ENCODE results near the gene EPM2A.
"Not testable (repeated sequence)": the region's sequence is repeated elsewhere in the genome, so short reads cannot be mapped to it uniquely, and the experiment has no call there.

The EPM2A gene

DNA sequence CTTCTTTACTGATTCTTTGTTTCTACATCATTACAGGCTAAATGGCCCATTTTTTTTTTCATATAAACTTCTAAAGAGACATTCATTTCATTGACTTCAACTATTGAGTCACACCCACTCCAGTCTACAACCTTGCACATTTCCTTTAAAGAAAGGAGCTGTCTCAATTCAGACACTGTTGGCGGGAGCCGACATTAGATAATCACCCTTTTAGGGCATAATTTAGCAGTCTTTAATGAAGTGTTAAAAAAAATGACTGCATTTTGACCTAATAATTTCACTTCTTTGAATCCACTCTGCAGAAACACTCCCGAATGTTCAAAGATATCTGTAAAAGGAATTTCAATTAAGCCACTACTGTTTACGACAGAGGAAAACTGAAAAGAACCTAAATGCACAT lies 1.5 kb downstream of the EPM2A start:
- no peak for DNase-seq (ENCODE audit: low read depth, low spot score)
- peak overlapping the region; percentile 73 for H3K4me3 ChIP-seq (ENCODE audit: low read length)

DNA sequence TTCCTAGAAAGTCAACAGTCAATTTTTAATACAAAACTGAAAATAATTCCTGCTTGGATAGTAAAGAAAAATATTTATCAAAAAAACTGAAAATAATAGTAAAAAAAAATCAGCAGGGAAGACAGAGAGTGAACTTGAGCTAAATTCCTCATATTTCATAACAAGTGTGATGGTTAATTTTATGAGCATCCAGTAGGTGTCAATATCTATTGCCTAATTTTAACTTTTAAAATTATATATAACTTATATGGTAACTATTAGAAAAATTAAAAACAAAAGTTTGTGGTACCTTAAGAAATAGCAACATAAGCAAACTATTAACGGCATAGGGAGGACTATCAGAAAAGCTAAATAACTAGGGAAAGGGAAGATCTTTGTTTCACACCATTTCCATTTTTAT lies 2.1 kb downstream of the EPM2A start:
- DNase-seq (ENCODE audit: low read depth, low spot score) = no peak
- H3K4me3 ChIP-seq (ENCODE audit: low read length) = no peak overlapping the region

DNA sequence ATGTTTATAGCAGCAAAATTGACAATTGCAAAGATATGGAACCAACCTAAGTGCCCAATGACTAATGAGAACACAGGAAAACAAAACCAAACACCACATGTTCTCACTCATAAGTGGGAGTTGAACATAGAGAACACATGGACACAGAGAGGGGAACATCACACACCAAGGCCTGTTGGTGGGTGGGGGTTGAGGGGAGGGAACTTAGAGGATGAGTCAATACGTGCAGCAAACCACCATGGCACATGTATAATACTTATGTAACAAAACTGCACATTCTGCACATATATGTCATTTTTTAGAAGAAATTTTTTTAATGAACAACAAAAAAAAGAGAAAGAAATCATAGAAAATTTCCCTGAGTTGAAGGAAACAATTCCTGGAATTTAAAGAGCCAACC lies 3.9 kb downstream of the EPM2A start:
- no peak for DNase-seq (ENCODE audit: low read depth, low spot score)
- H3K4me3 ChIP-seq (ENCODE audit: low read length) = no peak overlapping the region

DNA sequence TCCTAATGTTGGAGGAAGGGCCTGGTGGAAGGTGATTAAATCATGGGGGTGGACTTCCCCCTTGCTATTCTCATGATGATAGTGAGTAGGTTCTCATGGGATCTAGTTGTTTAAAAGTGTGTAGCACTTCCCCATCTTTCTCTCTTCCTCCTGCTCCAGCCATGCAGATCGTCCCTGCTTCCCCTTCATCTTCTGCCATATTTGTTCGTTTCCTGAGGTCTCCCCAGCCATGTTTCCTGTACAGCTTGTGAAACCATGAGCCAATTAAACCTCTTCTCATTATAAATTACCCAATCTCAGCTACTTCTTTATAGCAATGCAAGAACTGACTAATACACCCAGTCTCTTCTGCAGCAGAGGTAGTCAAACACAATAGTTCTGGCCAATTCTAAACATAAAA lies 5.4 kb downstream of the EPM2A start:
- no peak for DNase-seq (ENCODE audit: low read depth, low spot score)
- no peak overlapping the region for H3K4me3 ChIP-seq (ENCODE audit: low read length)

DNA sequence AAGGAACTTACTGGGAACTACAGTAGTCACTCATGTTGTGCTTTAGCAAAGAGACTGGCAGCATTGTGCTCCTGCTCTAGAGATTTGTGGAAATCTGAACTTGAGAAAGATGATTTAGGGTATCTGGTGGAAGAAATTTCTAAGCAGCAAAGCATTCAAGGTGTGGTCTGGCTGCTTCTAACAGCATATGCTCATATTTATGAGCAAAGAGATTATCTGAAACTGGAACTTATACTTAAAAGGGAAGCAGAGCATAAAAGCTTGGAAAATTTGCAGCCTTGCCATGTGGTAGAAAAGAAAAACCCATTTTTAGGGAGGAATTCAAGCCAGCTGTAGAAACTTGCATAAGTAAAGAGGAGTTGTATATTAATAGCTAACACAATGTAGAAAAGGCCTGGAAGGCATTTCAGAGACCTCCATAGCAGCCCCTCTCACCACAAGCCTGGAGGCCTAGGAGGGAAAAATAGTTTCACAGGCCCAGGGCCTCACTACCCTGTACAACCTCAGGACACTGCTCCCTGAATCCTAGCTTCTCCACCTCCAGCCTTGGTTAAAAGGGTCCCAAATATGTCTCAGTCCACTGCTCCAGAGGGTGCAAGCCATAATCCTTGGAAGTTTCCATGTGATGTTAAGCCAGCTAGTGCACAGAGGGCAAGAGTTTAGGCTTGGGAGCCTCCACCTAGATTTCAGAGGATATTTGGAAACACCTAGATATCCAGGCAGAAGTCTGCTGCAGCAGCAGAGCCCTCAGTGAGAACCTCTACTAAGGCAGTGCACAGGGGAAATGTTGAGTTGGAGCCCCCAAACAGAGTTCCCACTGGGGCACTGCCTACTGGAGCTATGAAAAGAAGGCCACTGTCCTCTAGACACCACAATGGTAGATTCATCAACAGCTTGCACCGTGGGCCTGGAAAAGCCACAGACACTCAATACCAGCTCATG lies 6.6 kb downstream of the EPM2A start:
- DNase-seq (ENCODE audit: low read depth, low spot score) = no peak
- H3K4me3 ChIP-seq (ENCODE audit: low read length) = no peak overlapping the region

DNA sequence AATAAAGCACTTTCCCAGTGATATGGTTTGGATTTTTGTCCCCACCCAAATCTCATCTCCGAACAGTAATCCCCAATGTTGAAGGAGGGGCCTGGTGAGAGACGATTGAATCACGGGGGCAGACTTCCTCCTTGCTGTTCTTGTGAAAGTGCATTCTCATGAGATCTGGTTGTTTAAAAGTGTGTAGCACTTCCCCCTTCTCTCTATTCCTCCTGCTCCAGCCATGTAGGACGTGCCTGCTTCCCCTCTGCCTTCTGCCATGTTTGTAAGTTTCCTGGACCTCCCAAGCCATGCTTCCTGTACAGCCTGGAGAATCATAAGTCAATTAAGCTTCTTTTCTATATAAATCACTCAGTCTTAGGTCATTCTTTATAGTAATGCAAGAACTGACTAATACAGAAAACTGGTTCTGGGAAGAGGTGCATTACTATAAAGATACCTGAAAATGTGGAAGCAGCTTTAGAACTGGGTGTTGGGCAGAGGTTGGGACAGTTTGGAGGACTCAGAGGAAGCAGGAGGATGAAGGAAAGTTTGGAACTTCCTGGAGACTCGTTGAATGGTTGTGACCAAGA lies 7.4 kb downstream of the EPM2A start:
- DNase-seq (ENCODE audit: low read depth, low spot score) = no peak
- H3K4me3 ChIP-seq (ENCODE audit: low read length) = no peak overlapping the region

DNA sequence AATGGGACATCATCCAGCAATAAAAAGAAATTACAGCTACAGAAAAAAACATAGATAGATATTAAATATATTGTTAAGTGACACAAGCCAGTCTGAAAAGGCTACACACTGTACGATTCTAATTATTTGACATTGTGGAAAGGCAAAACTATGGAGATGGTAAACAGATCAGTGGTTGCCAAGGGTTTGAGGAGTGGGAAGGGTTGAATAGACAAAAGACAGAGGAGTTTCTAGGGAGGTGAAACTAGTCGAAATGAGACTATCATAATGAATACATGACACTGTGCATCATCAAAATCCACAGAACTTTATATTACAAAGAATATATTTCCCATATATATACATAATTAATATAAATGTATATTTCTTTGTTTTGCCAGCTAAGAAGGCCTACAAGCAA lies 9.8 kb downstream of the EPM2A start:
- DNase-seq (ENCODE audit: low read depth, low spot score) = no peak
- no peak overlapping the region for H3K4me3 ChIP-seq (ENCODE audit: low read length)

GRCh38 chr6:145723646-145724045 lies 11.7 kb downstream of the EPM2A start:
- H3K4me3 ChIP-seq (ENCODE audit: low read length) = no peak overlapping the region
- no peak for DNase-seq (ENCODE audit: low read depth, low spot score)

DNA sequence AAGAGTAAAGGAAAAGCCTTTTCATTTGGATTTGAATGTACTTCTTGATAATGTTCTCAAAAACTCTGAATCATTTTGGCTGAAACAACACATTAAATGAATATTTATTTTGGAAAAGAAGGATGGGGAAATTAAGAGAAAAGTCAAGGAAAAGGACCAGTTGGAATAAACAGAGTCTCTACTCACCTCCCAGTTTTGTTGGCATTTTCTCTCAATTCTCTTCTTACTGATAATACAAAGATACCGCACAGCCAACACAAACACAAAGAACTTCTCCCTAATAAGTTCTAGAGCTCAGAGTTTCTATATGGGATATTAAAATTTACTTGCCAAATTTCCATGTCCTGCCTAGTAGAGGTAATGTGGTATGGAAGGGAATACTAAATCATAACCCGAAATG lies 13.1 kb downstream of the EPM2A start:
- DNase-seq (ENCODE audit: low read depth, low spot score) = no peak
- H3K4me3 ChIP-seq (ENCODE audit: low read length) = no peak overlapping the region

GRCh38 chr6:145721144-145721543 lies 14.2 kb downstream of the EPM2A start:
- no peak overlapping the region for H3K4me3 ChIP-seq (ENCODE audit: low read length)
- no peak for DNase-seq (ENCODE audit: low read depth, low spot score)

DNA sequence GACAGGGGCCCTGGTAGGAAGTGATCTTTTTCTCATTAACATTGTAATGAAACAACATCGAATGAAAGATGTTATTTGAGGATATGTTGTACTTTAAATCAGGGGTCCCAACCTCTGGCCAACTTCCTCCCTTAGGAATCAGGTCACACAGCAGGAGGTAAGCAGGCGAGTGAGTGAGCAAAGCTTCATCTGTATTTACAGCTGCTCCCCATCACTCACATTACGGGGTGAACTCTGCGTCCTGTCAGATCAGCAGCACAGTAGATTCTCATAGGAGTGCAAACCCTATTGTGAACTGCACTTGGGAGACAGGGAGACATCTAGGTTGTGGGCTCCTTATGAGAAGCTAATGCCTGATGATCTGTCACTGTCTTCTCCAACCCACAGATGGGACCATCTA lies 19.9 kb downstream of the EPM2A start:
- no peak for DNase-seq (ENCODE audit: low read depth, low spot score)
- H3K4me3 ChIP-seq (ENCODE audit: low read length) = no peak overlapping the region

GRCh38 chr6:145714731-145715130 lies 20.6 kb downstream of the EPM2A start:
- no peak for DNase-seq (ENCODE audit: low read depth, low spot score)
- H3K4me3 ChIP-seq (ENCODE audit: low read length) = no peak overlapping the region

- DNase-seq (ENCODE audit: low read depth, low spot score) = no peak
- H3K4me3 ChIP-seq (ENCODE audit: low read length) = no peak overlapping the region
These were observed 21.5 kb downstream of the EPM2A start for GRCh38 chr6:145713773-145714172.

DNA sequence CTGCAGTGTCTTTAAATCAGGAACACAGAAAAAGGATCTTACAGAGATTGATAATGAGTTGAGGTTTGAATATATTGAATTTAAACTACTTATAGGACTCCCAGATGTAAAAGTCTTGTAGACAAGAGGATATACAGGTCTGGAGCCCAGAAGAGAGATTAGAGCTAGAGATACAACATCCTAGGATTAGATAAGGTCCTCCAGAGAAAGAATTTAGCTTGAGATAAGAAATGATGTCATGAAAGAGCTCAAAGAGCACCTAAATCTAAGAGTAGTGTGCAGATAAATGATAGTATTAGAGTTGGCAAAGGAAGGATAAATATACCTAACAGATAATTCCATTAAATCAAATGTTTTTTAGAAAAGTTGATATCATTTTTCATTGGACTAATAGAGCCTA lies 23.9 kb downstream of the EPM2A start:
- no peak for DNase-seq (ENCODE audit: low read depth, low spot score)

DNA sequence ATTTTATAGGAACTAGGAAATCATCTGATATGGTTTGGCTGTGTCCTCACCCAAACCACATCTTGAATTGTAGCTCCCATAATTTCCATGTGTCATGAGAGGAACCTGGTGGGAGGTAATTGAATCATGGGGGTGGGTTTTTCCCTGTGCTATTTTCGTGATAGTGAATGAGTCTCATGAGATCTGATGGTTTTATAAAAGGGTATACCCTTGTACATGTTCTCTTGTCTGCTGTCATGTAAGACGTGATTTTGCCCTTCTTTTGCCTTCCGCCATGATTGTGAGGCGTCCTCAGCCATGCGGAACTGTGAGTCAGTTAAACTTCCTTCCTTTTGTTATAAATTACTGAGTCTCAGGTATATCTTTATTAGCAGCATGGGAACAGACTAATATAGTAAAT lies 27.9 kb downstream of the EPM2A start:
- no peak for DNase-seq (ENCODE audit: low read depth, low spot score)
- H3K4me3 ChIP-seq (ENCODE audit: low read length) = no peak overlapping the region

More for the DNA sequence above, 23.9 kb downstream of the EPM2A start:
- no peak overlapping the region for H3K4me3 ChIP-seq (ENCODE audit: low read length)

DNA sequence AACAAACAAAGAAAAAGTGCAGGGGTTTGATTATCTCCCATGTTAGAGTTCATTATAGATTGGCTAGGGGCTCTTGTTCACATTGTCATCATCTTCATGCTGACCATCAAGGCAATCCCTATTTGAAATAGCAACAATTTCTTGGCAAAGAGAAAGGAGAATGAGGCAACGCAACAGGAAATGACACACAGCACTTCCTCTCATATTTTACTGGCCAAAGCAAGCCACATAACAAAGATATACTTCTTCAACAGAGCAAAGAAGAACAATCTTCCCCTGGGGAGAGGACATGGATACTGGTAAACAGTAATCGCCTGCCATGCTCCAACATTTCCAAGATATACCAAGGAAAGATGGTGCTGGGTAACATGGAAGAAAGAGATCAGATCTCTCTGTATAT lies 29.8 kb downstream of the EPM2A start:
- DNase-seq (ENCODE audit: low read depth, low spot score) = no peak
- no peak overlapping the region for H3K4me3 ChIP-seq (ENCODE audit: low read length)

- DNase-seq (ENCODE audit: low read depth, low spot score) = no peak
- no peak overlapping the region for H3K4me3 ChIP-seq (ENCODE audit: low read length)
These were observed 31.1 kb downstream of the EPM2A start for GRCh38 chr6:145704143-145704781.

DNA sequence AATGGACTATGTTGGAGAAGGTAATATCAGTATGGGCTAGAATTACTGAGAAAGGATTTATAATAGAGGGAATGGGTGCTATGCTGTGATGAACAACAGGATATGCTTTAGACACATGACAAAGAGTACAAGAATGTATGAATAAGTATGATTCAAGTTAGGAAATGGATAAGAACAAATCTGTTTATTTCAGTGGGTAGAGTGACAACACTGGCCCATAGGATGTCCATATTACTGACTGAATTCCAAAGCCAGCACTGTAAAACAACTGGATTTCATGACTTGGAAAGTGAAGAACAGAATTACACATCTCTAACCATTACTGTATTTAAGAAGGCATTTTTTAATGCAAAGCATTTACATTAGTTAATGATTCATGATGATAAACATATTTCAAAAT lies 35.9 kb downstream of the EPM2A start:
- no peak overlapping the region for H3K4me3 ChIP-seq (ENCODE audit: low read length)
- DNase-seq (ENCODE audit: low read depth, low spot score) = no peak

- not testable (repeated sequence) for DNase-seq (ENCODE audit: low read depth, low spot score); H3K4me3 ChIP-seq (ENCODE audit: low read length)
These were observed 37.9 kb downstream of the EPM2A start for GRCh38 chr6:145697401-145697800.

DNA sequence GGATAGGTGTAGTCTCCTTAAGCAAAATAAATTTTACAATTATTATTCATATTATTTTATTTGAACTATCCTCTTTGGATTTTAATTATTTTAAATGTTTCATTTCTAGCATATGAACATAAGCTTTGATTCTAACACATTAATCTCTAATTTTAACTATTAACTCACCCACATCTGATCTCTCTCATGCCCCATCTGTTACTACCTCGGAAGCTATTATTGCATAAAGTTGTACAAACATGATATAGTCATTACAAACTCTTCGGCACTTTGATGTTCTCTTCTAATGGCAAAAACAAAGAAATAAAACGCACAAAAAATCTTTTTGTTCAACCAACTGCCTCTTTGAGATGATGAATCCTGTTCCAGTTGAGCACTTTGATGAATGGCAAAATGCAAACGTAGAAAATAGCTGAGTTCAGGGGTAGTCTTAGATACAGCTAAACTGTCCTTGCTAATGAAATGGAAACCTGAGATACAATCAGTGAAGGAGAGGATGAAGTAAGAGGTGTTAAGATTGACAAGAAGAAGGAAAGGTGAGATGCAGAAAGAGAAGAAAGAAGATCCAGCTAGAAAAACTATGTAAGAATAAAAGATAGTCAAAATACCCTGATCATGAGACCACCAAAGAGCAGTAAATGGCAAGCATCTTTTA lies 41.1 kb downstream of the EPM2A start:
- DNase-seq (ENCODE audit: low read depth, low spot score) = no peak
- no peak overlapping the region for H3K4me3 ChIP-seq (ENCODE audit: low read length)
